ENCODE results near the gene AMPD2.
"Not testable (repeated sequence)": the region's sequence is repeated elsewhere in the genome, so short reads cannot be mapped to it uniquely, and the experiment has no call there.

The AMPD2 gene

GRCh38 chr1:109655615-109656519 is 36.2 kb downstream of the AMPD2 start, which contains the start of gene GSTM4:
Gene GSTM4, plus strand, starts transcription at chr1:109656099. Its CDS starts 291 bp downstream, at chr1:109656390.
- DNase-seq, result peak; percentile 42

- no peak for DNase-seq
Observed at GRCh38 chr1:109657395-109657794, 37.8 kb downstream of the AMPD2 start.

DNA sequence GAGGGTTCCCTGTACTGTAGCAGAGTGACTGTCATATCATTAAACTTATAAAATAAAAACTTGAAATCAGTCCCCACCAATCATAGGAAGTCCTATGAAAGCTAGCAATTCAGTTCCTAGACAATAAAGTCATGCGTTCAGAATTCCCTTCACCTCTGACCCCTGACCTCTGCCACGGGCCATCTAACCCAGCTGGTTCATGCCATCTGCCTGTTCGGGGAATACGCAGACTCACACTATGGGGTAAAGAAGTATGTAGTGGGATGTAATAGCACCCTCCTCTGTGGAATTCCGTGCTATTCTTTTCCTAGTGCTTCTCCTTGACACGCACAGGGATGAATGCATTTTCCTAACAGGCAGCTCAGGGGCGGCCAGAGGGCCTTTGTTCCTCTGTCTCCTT is 38.3 kb downstream of the AMPD2 start:
- DNase-seq, result no peak

DNA sequence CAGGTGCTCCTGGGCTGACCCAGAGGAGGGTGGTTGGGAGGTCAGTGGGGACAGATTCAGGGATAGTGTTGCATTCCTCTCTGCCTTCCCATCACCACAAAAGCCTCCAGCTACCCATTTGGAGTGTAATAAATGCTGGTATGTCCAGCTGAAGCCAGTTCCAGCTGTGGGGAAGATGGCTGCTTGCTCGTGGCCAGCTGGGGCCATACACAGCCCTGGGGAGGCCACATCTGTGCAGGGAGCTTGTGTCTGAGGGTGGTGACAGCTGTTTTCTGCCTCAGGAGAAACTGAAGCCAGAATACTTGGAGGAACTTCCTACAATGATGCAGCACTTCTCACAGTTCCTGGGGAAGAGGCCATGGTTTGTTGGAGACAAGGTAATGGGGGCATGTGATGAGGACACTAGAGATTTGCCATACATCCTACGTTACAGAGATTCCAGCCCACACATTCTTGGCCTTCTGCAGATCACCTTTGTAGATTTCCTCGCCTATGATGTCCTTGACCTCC is 39.0 kb downstream of the AMPD2 start:
- DNase-seq, result no peak

- no peak for DNase-seq
Observed at GRCh38 chr1:109659145-109659544, 39.5 kb downstream of the AMPD2 start.

GRCh38 chr1:109659997-109660690 is 40.5 kb downstream of the AMPD2 start:
- DNase-seq, result no peak

- DNase-seq, result not testable (repeated sequence)
Observed at GRCh38 chr1:109660691-109661026, 41.0 kb downstream of the AMPD2 start.

DNA sequence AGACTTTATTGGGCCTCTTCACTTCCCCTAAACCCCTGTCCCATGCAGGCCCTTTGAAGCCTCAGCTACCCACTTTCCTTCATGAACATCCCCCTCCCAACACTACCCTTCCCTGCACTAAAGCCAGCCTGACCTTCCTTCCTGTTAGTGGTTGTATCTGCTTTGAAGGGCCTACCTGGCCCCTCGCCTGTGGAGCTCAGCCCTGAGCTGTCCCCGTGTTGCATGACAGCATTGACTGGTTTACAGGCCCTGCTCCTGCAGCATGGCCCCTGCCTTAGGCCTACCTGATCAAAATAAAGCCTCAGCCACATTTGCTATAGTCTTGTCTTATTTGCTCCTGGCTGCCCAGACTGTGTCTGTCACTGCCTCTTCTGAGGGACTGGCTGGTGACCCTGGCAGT is 41.8 kb downstream of the AMPD2 start:
- DNase-seq, result no peak

GRCh38 chr1:109664671-109665070 is 45.0 kb downstream of the AMPD2 start:
- DNase-seq, result no peak

DNA sequence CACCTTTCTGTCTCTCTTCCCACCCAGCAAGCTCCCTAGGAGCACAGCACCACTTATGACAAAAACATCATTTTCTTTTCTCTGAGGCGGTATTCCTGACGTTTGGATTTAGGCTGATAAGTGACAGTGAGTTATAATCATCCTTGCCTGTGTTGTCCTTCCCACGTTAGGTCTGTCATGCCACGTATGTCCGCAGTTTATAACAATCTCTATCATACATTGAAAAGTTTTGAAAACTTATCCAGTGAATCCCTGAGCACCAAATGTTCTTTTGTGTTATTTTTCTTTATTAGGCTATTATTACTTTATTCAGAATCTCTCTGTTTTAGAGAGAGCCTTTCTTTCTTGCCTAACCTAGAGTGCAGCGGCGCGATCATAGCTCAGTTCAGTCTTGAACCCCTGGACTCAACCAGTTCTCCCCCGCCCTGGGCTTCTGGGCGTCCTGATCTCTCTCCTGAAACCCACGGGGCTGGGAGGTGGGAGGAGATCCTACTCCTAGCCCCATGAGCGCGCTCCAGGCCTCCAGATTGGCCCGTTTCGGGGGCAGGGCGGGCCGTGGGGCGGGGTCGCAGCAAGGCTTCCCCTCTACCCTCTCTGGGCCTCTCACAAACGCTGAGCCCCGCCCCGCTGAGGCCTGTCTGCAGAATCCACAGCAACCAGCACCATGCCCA is 48.0 kb downstream of the AMPD2 start, which contains the start of gene GSTM2:
TSS of gene GSTM2 (plus strand) at position 606 of the 671 bp plus-strand sequence. CDS start at position 665, 59 bp downstream.
- DNase-seq, result peak; percentile 55

DNA sequence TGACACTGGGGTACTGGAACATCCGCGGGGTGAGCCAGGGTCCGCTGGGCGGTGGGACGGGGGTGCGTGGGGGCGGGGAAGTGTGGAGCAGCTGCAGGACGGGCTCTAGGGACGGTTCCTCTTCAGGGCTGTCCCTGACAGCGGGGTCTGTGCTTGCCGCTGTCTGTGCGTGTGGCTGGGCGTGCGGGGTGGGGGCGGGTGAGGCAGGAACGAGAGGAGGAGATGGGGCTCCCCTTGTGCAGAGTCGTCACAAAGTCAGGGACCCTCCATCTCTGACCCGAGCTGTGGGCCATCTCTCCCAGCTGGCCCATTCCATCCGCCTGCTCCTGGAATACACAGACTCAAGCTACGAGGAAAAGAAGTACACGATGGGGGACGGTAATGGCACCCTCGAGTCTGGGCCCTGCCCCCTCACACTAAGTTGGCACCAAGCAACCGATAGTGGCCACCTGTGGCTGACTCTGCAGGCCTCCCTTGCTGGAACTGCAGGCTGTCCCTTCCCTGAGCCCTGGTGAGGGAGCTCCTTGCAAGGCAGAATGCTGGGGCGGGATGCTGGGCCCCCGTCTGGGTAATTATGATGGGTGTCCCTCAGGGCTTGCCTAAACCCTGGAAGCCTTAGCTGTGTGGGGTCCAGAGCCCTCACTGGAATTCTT is 48.6 kb downstream of the AMPD2 start:
- DNase-seq, result no peak

GRCh38 chr1:109669246-109669948 is 49.8 kb downstream of the AMPD2 start:
- DNase-seq, result no peak

- not testable (repeated sequence) for DNase-seq
Observed at GRCh38 chr1:109669949-109670302, 50.3 kb downstream of the AMPD2 start.

DNA sequence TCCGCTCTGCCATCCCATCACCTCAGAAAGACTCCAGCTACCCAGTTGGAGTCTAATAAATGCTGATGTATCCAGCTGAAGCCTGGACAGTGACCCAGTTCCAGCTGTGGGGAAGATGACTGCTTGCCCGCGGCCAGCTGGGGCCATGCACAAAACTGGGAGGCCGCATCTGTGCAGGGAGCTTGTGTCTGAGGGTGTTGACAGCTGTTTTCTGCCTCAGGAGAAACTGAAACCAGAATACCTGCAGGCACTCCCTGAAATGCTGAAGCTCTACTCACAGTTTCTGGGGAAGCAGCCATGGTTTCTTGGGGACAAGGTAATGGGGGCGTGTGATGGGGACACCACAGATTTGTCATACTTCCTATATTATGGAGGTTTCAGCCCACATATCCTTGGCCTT is 51.4 kb downstream of the AMPD2 start:
- DNase-seq, result no peak

DNA sequence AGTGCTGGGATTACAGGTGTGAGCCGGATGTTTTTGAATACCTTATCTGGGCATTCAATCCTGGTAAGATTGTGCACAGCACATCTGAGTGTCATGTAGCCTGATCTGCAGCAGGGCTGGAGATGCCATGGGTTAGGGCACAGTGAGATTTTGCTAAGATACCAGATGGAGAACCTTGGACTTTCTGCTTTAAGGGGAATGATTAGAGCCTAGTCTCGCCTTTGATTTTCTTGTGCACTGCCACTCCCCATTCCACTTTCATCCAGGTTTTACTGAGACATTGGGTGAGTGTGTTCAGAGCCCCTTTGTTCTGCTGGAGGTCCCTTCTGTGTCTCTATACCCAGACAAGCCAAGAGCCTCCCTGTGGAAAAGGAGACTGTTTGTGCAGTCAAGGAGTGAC is 54.2 kb downstream of the AMPD2 start:
- not testable (repeated sequence) for DNase-seq

GRCh38 chr1:109676683-109677381 is 57.2 kb downstream of the AMPD2 start:
- DNase-seq, result not testable (repeated sequence)

GRCh38 chr1:109677459-109677858 is 57.8 kb downstream of the AMPD2 start:
- no peak for DNase-seq

- DNase-seq, result not testable (repeated sequence)
Observed at GRCh38 chr1:109678637-109679036, 59.0 kb downstream of the AMPD2 start.
